ENCODE results near the gene TMEM140. TPM values are rescaled to one million over a fixed set of nuclear protein-coding genes. Genes with fewer than 3 reads are reported as not detected.

Gene TMEM140
- total and polyA plus RNA-seq, 4 donors, result 16.1 to 35.2 (median 18.6) TPM

DNA sequence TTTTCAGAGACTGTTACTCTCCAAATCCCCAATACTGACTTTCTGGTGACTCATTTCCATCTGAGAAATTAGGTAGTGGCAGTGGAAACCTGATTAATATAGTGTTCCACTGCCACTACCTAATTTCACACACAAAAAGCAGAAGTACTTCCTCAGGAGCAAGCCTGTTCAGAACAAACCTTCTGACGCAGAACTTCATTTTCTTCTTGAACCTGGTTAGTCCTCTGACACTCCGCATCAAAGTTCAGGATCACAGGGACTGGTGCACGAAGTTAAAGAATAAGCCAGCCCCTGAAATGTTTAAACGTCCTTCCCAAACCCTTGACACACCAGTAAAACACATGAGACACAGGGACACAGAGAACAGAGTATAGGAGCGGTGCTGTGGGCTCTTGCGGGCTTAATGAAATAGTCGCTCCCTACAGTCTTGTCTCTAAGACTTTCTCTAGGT is 59.1 kb downstream of the TMEM140 start:
- peak overlapping the region in 1 of 2 donors; percentile 76 for H3K27ac ChIP-seq (ENCODE audit: low read depth in 1 of 2, low read length in 1 of 2)
- peaks cover 0 to 52% (median 46%) of the 10 kb centered on the region in 5 donors for H3K4me1 ChIP-seq (ENCODE audit: control insufficient read depth in 5 of 5, insufficient read depth in 5 of 5, low read length in 5 of 5)
- TF ChIP-seq, protein P1, sequence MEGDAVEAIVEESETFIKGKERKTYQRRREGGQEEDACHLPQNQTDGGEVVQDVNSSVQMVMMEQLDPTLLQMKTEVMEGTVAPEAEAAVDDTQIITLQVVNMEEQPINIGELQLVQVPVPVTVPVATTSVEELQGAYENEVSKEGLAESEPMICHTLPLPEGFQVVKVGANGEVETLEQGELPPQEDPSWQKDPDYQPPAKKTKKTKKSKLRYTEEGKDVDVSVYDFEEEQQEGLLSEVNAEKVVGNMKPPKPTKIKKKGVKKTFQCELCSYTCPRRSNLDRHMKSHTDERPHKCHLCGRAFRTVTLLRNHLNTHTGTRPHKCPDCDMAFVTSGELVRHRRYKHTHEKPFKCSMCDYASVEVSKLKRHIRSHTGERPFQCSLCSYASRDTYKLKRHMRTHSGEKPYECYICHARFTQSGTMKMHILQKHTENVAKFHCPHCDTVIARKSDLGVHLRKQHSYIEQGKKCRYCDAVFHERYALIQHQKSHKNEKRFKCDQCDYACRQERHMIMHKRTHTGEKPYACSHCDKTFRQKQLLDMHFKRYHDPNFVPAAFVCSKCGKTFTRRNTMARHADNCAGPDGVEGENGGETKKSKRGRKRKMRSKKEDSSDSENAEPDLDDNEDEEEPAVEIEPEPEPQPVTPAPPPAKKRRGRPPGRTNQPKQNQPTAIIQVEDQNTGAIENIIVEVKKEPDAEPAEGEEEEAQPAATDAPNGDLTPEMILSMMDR (IDR thresholded peaks at IDR 0.05; ENCODE audit: control extremely low read depth, extremely low read depth), result no peak
- H3K27me3 ChIP-seq (ENCODE audit: control insufficient read depth in 3 of 3, insufficient read depth in 3 of 3, low read length in 2 of 3), result no peaks in the 10 kb centered on the region
- peaks cover 2 to 20% (median 15%) of the 10 kb centered on the region in 4 donors for H3K36me3 ChIP-seq (ENCODE audit: control insufficient read depth in 4 of 4, insufficient read depth in 4 of 4, low read length in 4 of 4)
- DNase-seq (no peak), ATAC-seq (ENCODE audit: insufficient read depth, low FRiP score) (no peak)
- no peak overlapping the region for H3K4me3 ChIP-seq
- WGBS, 2 donors, result 57 to 73% methylated on average over 7 of the region's 7 CpGs
- H3K9me3 ChIP-seq (ENCODE audit: control insufficient read depth in 4 of 4, insufficient read depth in 3 of 4, low read length in 3 of 4), result no peaks in the 10 kb centered on the region
- no peak overlapping the region for H3K9ac ChIP-seq (ENCODE audit: insufficient read depth in 1 of 2, low read length in 2 of 2)

DNA sequence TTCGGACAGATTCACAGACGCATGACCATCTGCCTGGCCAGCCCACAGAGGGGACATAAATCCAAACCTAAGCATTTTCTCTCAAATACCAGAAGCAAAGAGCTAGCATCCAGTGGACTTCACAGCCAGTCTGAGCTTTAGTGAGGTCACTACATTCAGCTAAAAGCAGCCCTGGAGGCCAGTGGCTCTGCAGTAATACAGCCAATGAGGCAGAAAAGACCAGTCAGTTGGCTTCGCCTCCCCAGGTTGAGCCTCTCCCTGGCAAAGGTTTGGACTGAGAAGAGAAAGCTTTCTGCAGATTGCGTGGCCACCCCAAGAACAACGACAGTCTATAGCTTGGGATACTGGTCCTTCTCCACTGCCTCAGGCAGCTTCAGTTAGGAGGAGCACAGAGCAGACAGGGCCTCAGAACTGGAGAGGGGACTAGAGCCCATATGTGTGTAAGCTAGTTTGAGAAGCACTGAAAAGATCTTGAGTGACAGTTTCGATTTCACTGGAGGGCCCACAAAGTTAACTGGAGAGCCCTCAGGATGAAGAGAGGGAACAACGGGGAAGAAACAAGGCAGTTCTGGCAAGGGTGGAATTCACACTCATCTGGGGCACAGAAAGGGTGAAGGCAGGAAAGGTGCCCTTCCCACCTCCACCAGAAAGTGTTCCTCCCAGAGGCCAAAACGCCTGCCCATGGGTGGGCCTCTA is 59.7 kb downstream of the TMEM140 start:
- no peaks in the 10 kb centered on the region for H3K9me3 ChIP-seq (ENCODE audit: control insufficient read depth in 4 of 4, insufficient read depth in 3 of 4, low read length in 3 of 4)
- TF ChIP-seq, protein P1 (IDR thresholded peaks at IDR 0.05; ENCODE audit: control extremely low read depth, extremely low read depth), result no peak
- no peaks in the 10 kb centered on the region for H3K27me3 ChIP-seq (ENCODE audit: control insufficient read depth in 3 of 3, insufficient read depth in 3 of 3, low read length in 2 of 3)
- ATAC-seq (ENCODE audit: insufficient read depth, low FRiP score) (no peak), DNase-seq (peak in 2 of 3 donors; percentile 29 to 56)
- H3K4me3 ChIP-seq, result no peak overlapping the region
- peak overlapping the region in 1 of 2 donors; percentile 39 for H3K9ac ChIP-seq (ENCODE audit: insufficient read depth in 1 of 2, low read length in 2 of 2)
- peaks cover 0 to 51% (median 46%) of the 10 kb centered on the region in 5 donors for H3K4me1 ChIP-seq (ENCODE audit: control insufficient read depth in 5 of 5, insufficient read depth in 5 of 5, low read length in 5 of 5)
- H3K27ac ChIP-seq (ENCODE audit: low read depth in 1 of 2, low read length in 1 of 2), result peak overlapping the region in 1 of 2 donors; percentile 76
- 73 to 79% methylated on average over 8 of the region's 8 CpGs for WGBS, 2 donors
- peaks cover 2 to 20% (median 13%) of the 10 kb centered on the region in 4 donors for H3K36me3 ChIP-seq (ENCODE audit: control insufficient read depth in 4 of 4, insufficient read depth in 4 of 4, low read length in 4 of 4)

DNA sequence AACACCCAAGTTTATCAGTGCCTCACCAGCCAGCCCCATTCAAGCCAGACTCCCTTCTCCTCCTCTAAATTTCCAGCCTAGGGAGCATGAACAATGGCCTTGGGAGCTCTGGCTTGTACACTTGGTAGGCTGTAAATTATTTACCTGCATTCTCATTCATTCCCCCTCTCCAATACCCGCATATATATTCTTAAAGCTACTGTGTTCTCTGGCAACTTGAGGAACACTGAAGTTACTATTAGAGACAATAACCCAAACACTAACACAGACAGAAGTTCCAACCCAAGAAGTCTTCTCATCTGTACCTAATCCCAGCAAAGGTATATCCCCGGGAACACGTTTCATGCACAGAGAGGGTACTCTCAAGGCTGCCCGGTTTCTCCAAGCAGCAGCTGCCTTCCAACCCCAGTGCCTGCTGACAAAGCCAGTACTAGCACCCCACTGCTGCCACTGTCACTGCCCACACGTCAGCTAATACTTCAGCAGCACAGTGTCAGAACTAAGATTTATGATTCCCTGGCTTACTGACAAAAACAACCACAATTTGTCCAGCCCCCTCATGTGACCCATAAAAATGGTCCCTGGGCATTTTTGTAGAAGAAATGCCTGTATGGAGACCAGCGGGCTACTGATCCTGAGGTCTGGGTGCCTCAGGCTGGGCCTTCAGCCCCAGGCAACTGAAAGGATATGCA is 60.4 kb downstream of the TMEM140 start:
- ATAC-seq (ENCODE audit: insufficient read depth, low FRiP score) (no peak), DNase-seq (peak in 1 of 3 donors; percentile 16)
- Histone ChIP-seq H3K4me3 (no peak overlapping the region), H3K4me1 (ENCODE audit: control insufficient read depth in 5 of 5, insufficient read depth in 5 of 5, low read length in 5 of 5) (peaks cover 0 to 49% (median 42%) of the 10 kb centered on the region in 5 donors), H3K27ac (ENCODE audit: low read depth in 1 of 2, low read length in 1 of 2) (peak overlapping the region in 1 of 2 donors; percentile 76), H3K27me3 (ENCODE audit: control insufficient read depth in 3 of 3, insufficient read depth in 3 of 3, low read length in 2 of 3) (no peaks in the 10 kb centered on the region), H3K9ac (ENCODE audit: insufficient read depth in 1 of 2, low read length in 2 of 2) (no peak overlapping the region), H3K36me3 (ENCODE audit: control insufficient read depth in 4 of 4, insufficient read depth in 4 of 4, low read length in 4 of 4) (peaks cover 2 to 20% (median 11%) of the 10 kb centered on the region in 4 donors), H3K9me3 (ENCODE audit: control insufficient read depth in 4 of 4, insufficient read depth in 3 of 4, low read length in 3 of 4) (no peaks in the 10 kb centered on the region)
- 62 to 72% methylated on average over 6 of the region's 6 CpGs for WGBS, 2 donors
- TF ChIP-seq, protein P1 (IDR thresholded peaks at IDR 0.05; ENCODE audit: control extremely low read depth, extremely low read depth), result no peak

All from lung (tissue), 12 donors.